Ishikawa (cell line): Measurements from ENCODE around the gene DDI1.

Source experiments
- CEBPB ChIP-seq: IDR thresholded peaks from 2 replicates; pipeline ENCODE4 v1.6.1; 2012
- CREB1 ChIP-seq: IDR thresholded peaks from 2 replicates; pipeline ENCODE4 v1.6.1; 2012; ENCODE audit warnings: low read depth
- EGR1 ChIP-seq: IDR thresholded peaks from 2 replicates; pipeline ENCODE4 v1.6.1; 2012
- EP300 ChIP-seq: IDR thresholded peaks from 2 replicates; pipeline ENCODE4 v1.6.1; 2012; ENCODE audit warnings: borderline replicate concordance
- FOXM1 ChIP-seq: IDR thresholded peaks from 2 replicates; pipeline ENCODE4 v1.6.1; 2012; ENCODE audit warnings: low read depth, borderline replicate concordance
- MAX ChIP-seq: IDR thresholded peaks from 2 replicates; pipeline ENCODE4 v1.6.1; 2012
- NFIC ChIP-seq: IDR thresholded peaks from 2 replicates; pipeline ENCODE4 v1.6.1; 2012
- RAD21 ChIP-seq: IDR thresholded peaks from 2 replicates; pipeline ENCODE4 v1.6.1; 2012; ENCODE audit warnings: low read depth
- REST ChIP-seq: IDR thresholded peaks from 2 replicates; pipeline ENCODE4 v1.6.1; 2012; ENCODE audit warnings: low read depth, mild to moderate bottlenecking
- TAF1 ChIP-seq: IDR thresholded peaks from 2 replicates; pipeline ENCODE4 v1.6.1; 2012; ENCODE audit warnings: low read depth, mild to moderate bottlenecking
- TCF12 ChIP-seq: IDR thresholded peaks from 2 replicates; pipeline ENCODE4 v1.6.1; 2012; ENCODE audit warnings: low read depth
- TEAD4 ChIP-seq: IDR thresholded peaks from 2 replicates; pipeline ENCODE4 v1.6.1; 2012
- USF1 ChIP-seq: IDR thresholded peaks from 2 replicates; pipeline ENCODE4 v1.6.1; 2012
- YY1 ChIP-seq: IDR thresholded peaks from 2 replicates; pipeline ENCODE4 v1.6.1; 2012; ENCODE audit warnings: low read depth
- ZBTB7A ChIP-seq: IDR thresholded peaks from 2 replicates; pipeline ENCODE4 v1.6.1; 2012; ENCODE audit warnings: low read depth

DDI1 gene

GRCh38 chr11:104060820-104061219 is 24.4 kb downstream of the DDI1 start:
- TF ChIP-seq TEAD4 = no peak
- no peak for TF ChIP-seq NFIC
- TF ChIP-seq FOXM1 = no peak

- TF ChIP-seq MAX (no peak), TEAD4 (no peak), EGR1 (no peak), NFIC (no peak), USF1 (no peak), EP300 (no peak), ZBTB7A (no peak), TAF1 (no peak), FOXM1 (no peak), YY1 (no peak), TCF12 (no peak), CREB1 (no peak), CEBPB (no peak), RAD21 (no peak), REST (no peak)
Measured at GRCh38 chr11:104061853-104062521, 25.5 kb downstream of the DDI1 start.

GRCh38 chr11:104064034-104064630 is 27.7 kb downstream of the DDI1 start:
- TF ChIP-seq EP300 (no peak), YY1 (no peak), USF1 (no peak), FOXM1 (no peak), TAF1 (no peak), TEAD4 (no peak), NFIC (no peak), TCF12 (no peak), RAD21 (no peak), CREB1 (no peak), REST (no peak), ZBTB7A (no peak)

GRCh38 chr11:104067534-104067933 is 31.1 kb downstream of the DDI1 start:
- TF ChIP-seq ZBTB7A (no peak), MAX (no peak), REST (no peak), RAD21 (no peak), YY1 (no peak)
